GM18505 (cell line): ENCODE results near the gene DENND1A.
"Not testable (repeated sequence)": the region's sequence is repeated elsewhere in the genome, so short reads cannot be mapped to it uniquely, and the experiment has no call there.

Experiments
- ATAC-seq: cut with Tn5 transposase; IDR thresholded peaks from one replicate; pipeline ENCODE4 v1.9.1; 2021; ENCODE audit not compliant: unreplicated experiment
- POLR2A ChIP-seq: IDR thresholded peaks from 4 replicates; pipeline ENCODE4 v1.6.1; 2011; ENCODE audit warnings: borderline replicate concordance; ENCODE audit not compliant: insufficient read depth, insufficient read length; ENCODE audit errors: extremely low read depth

DENND1A gene

DNA sequence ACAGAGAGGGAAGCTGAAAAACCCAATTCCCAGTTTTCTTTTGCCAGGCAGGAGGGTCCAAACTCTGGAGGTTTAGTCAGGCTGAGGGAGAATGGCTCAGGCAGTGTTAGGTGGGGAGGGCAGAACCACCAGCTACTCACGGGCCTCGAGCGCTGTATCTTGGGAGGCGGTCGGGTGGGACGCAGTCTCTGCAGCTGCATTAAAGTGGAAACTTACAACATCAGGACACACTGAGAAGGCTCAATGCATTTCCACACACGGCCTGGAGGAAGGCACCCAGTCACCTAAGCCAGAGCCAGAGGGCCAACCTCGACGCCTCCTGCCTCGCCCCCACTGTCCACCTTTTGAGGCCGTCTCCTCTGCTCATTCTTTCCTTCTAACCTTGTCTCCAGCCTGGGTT, 518.3 kb downstream of the DENND1A start:
- ATAC-seq, result no peak
- TF ChIP-seq POLR2A, result no peak

DNA sequence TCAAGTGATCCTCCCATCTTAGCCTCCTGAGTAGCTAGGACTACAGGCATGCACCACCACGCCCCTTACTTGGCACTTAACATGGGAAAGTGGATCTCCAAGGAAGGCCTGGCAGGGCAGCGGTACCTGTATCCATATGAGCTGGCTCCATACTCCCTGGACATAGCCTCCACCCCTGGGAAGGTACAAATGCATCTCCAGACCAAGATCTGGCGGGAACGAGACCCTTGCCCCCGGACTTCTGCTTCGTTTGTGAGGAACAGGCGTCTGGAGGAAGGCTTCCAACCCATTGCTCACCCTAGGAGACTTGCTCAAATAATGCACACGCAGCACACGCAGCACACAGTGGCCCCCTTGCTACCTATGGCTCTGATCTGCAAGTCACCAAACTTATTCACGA, 518.7 kb downstream of the DENND1A start:
- no peak for ATAC-seq
- TF ChIP-seq POLR2A, result no peak

DNA sequence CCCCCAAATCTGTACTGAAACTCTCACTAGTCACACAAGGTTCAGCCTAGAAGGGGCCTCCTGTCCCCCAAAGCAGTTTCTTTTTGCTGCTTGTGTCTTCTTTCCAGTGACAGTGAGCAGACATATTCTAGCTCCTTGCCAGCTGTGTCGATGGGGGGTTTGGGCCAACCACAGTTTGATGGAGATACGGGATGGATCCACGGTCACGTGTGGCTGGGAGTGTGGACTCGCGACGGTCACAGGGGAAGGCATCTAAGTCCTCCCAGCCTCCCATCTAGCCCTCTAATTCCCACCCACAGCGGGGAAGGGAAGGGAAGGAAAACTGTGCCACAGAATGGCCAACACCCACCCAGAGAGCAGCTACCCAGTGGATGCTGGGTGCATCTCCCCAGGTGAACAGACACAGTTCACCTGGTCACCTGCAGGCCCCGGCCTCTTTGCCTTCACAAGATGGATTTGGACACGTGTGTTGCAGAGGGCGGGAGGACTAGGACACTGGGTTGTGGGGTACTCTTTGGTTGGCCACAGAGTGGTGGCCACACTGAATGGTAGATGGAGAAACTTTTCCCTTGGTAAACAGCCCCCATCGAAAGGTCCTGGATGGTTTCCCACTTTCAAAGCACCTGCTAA, 519.5 kb downstream of the DENND1A start:
- ATAC-seq, result no peak
- TF ChIP-seq POLR2A, result no peak

DNA sequence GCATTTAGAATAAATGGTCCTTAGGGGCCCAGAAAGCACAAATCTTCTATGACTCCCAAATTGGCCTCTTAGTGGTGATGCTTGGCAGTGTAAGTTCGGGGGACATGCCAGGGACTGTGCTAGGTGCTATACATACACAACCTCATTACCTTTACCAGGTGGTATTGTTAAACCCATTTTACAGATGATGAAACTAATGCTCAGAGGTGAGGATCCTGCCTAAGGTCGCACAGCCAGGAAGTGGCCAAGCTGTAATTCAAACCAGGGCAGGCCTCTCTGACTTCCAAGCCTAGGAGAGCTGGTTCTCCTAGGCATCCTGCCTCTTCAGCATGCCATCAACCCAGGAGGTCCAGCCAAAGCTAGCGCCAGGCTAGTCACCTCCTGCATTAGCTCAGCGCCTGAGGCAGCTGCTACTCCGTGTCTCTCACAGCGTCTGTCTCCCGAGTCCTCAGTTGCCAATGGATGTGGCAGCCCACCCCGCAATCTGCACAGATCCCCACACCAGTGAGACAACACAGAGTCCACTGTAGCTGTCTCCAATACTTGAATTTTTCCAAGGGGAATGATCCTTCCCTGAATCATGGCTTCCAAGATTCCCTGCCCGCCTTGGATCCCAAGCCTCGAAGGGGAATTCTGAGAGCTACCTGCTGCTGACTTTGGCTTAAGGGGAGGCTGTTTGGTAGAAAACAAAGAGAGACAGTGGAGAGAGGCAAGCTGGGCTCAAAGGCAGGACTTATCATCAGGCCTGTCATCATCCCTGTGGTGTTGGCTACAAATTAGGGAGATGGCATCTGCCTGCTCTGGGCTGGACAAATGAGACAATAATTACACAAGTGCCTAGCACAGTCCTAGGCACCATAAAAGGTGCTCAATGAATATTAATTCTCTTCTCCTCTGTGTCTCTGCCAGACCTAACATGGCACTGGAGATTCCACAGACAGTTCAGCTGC, 521.3 kb downstream of the DENND1A start:
- no peak for ATAC-seq
- no peak for TF ChIP-seq POLR2A

DNA sequence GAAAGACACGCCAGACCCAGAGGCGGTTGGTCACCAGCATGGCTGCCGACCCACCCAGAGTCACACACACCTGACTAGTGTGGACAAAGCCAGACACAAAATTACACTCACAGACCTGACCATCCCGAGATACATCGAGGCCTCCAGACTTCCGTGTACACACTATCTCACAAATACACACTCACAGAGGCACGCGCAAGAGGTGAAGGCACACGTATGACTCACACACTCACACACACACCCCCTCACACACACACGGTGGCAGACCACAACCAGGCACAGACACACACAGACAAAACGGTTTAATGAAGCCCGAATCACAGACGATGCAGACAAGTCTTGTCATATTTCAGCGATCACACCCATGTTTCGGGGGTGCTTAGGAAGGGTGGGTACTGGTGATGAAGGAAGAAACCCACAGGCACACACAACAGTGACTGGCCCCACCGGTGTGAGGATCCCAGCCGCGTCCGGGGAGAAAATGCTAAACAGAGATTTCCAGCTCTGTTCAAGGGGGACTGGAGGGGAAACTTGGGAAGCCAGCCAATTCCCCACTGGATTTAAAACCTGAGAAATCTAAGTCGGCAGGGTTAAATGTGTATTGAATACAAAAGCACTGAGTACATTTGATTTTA, 522.6 kb downstream of the DENND1A start:
- ATAC-seq, result no peak
- no peak for TF ChIP-seq POLR2A

DNA sequence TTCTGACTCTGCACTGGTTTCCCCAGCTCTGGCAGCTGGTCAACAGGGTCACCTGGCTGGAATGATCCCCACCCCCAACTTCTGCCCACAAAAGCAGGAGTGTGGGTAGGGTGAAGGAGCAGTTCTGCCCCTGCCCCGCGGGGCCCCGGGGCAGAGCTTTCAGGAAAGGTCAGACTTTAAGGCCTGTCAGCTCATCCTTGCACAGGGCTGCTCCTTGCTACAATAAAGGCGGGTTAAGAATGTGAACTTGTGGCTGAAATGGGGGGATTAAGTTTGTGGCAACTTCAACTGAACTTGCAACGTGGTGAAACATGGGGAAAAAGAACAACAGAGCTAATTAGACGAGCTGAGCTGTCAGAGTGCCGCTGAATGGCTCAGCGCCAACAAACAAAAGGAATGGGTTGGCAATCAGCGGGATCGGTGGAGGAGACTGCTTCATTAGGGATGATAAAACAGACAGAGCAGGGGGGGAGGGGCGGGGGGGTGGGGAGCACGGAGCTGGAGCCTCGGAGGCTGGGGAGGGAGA, 523.2 kb downstream of the DENND1A start:
- TF ChIP-seq POLR2A, result no peak
- no peak for ATAC-seq

DNA sequence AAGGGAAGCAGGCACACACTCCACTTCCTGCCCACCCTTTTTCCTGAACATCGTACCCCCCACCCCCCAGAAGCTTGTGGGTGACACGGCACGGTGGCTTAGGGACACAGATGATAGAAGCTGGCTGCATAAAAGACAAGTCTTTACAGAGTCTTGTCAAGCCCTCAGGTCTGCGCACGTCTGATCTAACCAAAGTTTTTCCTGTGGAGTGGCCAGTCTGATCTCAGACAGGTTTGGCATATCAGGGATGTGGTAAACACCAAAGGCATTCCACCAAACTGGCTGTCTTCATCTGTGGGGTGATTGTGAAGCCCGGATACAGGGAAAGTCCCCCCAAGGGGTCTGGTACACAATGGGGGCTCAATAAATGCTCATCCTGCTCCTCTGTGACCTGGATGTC, 523.9 kb downstream of the DENND1A start:
- ATAC-seq, result no peak
- TF ChIP-seq POLR2A, result no peak

DNA sequence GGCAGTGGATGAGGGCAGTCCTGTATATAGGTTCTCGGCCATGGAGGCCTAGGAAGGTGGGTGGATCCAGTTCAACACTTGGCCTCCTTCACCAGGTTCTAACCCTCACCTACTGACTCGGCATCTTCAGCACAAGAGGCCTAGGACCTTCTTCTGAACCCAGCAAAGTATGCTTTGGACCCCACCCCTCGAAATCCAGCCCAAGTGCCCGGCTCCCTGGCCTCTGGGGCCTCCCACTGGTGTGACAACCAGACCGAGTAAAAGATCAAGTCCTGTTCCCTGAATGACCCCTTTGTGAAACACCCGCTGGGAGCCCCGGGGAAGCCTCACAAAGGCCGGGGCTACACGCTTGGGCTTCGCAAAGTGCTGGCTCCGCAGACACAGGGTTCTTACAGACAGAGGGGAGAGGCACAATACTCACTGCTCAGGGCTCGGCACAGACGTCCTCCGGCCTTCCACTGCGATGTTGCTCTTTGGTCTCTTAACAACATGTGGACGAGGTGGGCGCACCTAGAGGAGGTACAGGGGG, 526.9 kb downstream of the DENND1A start:
- no peak for TF ChIP-seq POLR2A
- no peak for ATAC-seq

DNA sequence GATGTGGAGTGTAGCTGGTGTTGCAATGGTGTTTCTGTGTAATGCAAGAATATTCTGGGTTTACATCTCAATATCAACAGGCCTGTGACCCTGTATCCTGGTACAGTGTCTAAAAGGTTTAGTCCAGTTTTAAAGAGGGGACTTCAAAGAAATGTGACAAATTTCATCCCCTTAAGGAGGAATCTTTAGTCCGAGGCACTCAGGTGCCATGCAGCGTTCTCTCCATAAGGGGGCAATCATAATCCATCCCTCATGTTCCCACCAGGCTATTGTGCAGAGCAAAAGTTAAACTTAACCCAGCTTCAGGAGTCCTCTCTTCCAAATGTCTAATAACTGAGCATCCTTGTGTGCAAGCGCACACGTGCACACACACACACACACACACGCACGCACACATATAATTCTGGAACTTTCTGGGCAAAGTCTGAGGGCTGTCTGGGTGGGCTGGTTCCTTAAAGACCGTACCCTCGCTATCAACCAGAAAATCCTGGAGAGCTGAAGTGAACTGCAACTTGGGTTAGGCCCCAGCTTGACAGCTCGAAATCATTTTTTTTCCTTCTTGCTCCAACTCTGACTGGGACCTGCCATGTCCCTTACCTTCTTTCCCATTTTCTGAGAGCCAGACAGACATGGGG, 527.9 kb downstream of the DENND1A start:
- TF ChIP-seq POLR2A, result no peak
- ATAC-seq, result no peak

DNA sequence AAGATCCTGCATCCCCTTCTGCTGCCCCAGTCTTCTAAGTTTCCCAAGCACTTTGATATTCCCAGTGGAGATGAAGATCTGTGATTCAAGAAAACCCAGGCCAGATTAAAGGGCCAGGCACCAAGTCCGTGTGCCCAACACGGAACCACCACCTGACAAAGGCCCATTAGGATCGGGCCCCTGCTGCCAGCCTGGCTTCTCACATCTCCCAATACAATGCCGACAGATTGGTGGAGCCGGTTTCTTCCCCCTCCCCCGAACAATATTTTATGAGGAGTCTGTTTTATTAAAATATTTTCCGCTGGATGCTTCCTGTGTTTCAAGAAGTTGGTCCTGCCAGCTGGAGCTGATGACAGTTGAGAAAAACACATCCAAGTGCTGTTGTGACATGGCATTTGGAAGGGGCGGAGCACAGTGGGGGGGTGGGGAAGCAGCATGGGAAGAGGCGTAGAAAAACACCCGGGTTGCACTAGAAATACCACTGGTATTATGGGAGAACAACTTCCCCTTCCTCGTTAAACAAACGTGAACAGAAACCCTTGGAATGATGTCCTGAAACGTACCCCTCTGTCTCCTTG, 528.9 kb downstream of the DENND1A start:
- no peak for TF ChIP-seq POLR2A
- ATAC-seq, result no peak

DNA sequence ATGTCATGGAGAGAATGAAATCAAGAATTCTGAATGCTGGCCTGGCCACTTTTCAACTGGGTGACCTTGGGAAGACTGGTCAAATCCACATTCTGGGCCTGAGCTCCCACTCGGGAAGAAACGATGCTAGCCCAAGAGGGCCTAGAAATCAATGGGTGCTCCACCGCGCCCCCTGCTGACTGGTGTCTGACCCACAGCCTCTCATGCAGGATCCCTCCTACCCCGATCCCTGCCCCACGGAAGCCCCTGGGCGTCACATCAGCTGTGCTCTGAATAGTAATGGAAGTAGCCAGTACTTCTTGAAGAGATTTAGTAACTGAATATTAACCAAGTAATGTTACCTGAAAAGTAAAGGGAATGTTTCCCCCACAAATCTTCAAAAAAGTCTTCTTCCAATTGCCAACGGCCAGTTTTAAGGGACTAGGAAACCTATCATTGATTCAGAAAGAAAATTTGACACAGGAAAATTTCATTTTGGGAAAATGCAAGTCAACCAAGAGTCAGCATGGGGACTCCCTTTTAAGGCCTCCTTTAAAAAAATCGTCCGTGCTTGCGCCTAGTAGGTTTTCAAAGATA, 530.0 kb downstream of the DENND1A start:
- TF ChIP-seq POLR2A, result no peak
- no peak for ATAC-seq

DNA sequence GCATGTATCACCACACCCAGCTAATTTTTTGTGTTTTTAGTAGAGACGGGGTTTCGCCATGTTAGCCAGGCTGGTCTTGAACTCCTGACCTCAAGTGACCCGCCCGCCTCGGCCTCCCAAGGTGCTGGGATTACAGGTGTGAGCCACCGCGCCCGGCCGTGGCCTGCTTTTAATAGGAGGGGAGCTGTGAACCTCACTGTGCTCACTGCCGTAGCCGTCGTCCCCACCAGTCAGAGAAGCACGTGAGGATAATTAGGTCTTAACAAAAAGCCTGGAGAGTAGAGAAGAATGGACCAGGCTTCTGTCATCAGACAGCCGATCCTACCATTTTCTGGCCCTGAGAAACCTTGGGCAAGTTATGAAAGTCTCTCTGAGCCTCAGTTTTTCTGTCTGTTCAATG, 531.0 kb downstream of the DENND1A start:
- not testable (repeated sequence) for ATAC-seq
